Stimulated activated CD4-positive, alpha-beta T cell treated with anti-CD3 and anti-CD28 coated beads, Interleukin-15, amount 100 ng/mL, for 48 hours (primary cell): ENCODE data around the gene STYXL1.
A peak's percentile ranks its signal among the peaks of the same experiment; 100 is the strongest.
"Not testable (repeated sequence)": the region's sequence is repeated elsewhere in the genome, so short reads cannot be mapped to it uniquely, and the experiment has no call there.

Source experiments
- DNase-seq, 2 donors: peaks; one replicate each; pipeline ENCODE4 v3.0.0-alpha.2; 2020; ENCODE audit warnings: low read depth in 2 of 2

STYXL1 gene

DNA sequence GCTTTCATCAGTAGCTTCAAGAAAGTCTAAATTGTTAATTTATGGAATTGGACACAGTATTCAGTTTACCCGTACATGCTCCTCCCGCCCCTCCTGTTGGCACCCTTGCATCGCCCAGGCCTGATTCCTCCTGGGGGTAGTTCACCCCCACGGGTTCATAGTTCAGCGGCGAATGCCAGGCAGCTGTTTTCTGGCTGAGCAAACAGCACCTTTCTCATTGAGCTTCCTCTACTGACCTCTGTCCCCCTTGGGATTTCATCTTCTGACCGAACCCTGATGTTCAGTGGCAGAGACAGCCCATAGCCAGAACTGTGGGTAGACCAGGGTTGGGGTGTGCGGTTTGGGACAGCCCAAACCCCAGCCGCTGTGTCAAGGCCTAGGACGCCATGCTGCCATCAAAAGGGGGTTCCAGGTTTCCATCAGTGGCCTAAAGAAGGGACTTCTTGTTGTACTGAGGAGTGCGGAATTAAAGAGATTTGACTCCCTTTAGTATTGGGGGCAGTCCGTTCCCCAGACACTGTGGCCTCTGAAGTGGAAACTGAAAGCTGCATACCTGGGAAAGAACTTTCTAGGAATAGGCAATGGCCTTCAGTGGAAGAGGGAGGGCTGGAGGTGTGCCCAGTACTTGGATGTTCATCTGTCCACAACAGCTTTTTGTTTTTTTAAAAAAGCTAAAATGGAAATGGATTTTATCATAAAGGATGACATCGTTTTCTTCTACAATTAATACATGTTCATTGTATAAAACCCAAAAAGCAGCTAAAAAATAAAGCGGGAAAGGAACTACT, 19.1 kb upstream of the STYXL1 start:
- DNase-seq: no peak

DNA sequence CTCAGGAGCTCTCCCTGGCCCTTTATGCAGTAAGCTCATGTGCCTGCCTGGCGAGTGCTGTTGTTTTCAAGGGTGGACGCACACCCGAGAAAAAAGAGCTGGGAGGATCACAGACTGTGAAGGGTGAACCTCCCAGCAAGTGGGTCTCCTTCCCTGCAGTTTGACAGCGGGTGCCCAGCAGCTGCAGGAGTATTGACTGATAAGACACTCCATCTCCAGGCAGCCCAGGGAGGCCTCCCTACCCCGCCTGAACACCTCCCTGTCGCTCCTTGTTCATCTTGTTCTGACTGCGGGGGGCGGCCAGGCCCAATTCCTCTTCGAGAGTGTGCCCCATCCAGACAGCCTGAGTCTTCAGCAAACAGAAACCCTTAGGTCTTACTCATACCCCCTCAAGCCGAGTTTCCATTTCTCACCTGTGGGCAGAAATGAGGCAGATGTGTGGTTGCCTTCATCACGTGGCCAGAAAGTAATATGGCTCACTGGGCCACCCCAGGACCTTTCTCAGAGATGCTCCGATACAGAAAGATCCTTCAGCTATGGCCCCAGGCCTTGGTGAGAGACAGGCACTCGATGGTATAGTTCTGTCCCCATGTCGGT, 17.3 kb upstream of the STYXL1 start:
- no peak for DNase-seq

DNA sequence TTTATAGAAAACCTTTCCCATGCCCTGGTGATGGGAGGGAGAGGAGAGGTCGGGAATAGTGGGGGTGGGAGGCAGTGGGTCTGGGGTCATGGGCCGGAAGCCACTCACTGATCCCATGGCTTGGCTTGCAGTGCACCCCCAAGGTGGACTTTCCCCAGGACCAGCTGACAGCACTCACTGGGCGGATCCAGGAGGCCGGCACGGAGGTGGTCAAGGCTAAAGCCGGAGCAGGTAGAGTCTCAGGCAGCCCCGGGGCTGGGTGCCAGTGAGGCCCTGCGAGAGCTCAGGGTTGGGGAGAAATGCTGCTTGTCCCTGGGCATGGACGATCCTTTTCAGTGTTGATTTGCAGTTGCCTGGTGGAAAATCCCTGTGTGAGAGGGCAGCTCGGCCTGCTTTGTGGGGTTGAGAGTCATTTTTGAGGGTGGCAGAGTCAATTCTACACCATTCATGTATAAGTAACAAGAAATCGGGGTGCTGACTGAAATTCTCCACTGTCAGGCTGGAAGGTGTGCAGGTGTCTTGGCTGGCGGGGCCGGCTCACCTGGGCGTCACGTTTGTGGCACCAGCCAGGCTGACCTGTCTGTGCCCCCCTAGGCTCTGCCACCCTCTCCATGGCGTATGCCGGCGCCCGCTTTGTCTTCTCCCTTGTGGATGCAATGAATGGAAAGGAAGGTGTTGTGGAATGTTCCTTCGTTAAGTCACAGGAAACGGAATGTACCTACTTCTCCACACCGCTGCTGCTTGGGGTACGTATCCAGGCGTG, 16.6 kb upstream of the STYXL1 start:
- no peak for DNase-seq

DNA sequence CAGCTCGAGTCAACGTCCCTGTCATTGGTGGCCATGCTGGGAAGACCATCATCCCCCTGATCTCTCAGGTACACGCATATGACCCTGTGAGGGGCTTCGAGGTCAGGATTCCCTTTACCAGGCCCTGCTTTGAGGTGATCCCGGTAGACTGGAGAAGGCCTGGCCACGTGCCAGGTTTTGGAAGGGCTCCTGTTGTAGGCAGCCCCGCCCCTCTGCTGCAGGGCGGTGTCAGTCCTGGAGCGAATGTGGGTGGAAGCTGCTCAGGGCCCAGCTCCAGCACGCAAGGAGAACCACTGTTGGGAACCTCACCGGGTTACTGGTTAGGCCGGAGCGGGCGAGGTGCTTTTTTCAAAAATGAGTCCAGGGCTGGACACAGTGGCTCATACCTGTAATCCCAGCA, 15.7 kb upstream of the STYXL1 start:
- DNase-seq: no peak

DNA sequence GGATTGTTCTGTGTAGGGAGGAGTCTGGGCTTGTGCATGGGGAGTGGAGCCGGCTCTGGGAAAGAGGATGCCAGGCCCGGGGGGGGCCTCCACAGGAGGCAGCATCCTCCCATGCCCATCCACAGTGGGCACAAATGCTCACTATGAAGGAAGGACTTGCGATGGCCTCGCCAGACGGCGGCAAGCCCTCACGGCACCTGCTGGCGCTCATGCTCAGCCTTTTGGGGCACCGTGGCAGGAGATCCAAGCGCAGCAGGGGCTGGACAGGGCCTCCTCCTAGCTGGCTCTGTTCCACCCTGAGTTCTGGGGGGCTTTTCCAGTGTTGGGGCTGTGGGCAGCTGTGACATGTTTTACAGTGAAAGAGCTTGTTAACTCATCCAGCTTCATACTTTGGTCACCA, 15.3 kb upstream of the STYXL1 start:
- DNase-seq: no peak

DNA sequence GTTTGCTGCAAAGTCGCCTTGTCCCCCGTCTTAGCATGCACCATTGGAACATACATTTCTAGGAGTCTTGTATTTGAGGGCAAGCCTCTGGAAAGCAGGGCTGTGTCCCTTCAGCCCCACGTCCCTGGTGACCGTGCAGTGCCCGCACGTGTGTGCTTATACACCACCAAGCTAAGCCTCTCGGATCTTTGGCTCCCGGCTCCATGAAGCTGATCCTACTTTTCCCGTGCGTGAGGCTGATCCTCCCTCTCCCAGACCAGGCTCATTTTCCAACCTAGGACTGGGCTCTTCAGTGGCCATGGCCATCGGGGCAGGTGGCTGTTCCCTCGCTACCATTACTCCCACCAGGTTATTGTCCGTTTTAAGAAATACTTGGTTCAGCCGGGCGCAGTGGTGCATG, 14.5 kb upstream of the STYXL1 start:
- DNase-seq: no peak

DNA sequence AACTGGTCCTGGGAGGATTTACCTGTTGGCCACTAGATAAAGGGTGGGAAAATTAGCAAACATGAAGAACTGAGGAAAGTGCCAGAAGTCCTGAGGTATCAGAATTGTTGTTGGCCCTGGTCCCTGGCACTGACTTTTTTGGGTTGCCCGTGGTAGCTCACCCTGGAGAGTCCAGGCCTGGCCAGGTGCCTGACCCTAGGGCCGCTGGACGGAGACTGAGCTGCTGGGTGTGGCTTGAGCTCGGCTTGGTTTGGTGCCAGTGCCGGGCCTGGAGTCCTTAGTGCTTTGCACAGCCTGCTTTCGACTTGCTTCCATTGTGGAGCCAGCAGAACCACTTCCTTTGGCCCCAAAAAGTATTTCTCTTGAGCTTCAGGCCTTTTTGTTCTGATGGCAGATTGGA, 13.0 kb upstream of the STYXL1 start:
- no peak for DNase-seq

DNA sequence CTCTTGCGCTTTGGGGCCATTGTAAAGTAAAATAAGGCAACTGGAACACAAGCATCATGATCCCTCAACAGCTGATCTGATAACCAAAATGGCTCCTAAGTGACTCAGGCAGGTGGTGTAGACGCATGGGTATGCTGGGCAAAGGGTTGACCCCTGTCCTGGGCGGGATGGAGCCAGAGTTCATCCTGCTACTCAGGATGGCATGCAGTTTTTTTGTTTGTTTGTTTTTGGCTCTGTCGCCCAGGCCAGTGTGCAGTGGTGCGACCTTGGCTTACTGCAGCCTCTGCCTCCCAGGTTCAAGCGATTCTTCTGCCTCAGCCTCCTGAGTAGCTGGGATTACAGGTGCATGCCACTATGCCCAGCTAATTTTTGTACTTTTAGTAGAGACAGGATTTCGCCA, 10.9 kb upstream of the STYXL1 start:
- not testable (repeated sequence) for DNase-seq

DNA sequence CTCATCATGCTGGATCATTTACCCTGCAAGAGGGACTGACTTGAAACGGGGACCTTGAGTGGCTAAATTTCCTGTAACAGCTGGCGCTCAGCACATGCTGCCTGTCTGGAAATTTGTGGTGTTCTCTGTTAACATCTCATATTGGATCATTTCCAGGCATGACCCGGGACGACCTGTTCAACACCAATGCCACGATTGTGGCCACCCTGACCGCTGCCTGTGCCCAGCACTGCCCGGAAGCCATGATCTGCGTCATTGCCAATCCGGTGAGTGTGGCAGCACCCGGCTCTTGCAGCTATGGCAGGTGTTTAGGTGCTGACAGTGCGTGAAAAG, 10.0 kb upstream of the STYXL1 start:
- DNase-seq: no peak

DNA sequence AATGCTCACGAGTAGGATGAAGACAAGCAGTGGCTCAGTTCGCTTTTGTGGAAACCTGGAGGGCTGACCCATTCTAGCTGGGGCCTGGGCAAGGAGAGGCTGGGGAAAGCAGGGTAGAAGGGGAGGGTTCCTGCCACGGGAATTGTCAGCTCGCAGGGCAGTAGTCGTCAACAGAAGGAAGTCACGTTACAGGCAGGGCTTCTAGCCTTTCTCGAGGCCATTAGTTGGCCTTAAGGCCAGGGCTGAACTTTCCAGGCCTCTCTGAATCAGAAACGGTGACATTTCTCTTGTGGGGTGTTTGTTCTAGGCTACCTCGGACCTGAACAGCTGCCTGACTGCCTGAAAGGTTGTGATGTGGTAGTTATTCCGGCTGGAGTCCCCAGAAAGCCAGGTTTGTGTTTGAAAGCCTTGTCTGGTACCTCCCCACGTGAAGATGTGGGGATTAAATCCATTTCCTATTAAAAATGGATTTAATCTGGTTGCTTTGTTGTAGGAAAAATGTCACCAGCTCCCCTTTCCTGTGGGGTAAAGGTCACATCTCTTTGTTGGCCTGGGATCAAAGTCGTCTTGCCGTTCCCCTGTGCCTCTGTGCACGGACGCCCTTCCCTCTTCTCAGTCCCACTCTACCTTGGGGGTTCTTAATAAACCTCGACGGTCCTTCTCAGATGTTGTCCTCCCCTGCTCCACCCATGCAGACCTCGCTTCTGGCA, 9.5 kb upstream of the STYXL1 start:
- DNase-seq: no peak

DNA sequence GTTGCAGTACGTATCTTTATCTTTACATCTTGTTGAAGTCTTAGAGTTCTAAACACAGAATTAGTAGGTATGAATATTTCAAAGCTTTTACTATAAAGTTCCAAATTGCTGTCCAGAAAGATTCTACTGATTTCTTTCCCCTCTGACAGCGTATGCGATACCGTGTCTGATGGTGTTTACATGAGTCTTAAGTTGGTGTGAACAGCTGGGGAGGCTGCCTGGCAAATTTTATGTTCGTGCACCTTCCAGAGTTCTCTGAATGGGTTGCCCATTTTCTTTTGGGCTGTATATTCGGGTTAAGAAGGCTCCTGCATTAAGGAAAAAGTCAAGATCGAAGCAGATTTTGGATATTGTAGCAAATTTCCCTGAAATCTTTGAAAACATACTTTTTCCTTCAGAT, 8.4 kb upstream of the STYXL1 start:
- DNase-seq: no peak

DNA sequence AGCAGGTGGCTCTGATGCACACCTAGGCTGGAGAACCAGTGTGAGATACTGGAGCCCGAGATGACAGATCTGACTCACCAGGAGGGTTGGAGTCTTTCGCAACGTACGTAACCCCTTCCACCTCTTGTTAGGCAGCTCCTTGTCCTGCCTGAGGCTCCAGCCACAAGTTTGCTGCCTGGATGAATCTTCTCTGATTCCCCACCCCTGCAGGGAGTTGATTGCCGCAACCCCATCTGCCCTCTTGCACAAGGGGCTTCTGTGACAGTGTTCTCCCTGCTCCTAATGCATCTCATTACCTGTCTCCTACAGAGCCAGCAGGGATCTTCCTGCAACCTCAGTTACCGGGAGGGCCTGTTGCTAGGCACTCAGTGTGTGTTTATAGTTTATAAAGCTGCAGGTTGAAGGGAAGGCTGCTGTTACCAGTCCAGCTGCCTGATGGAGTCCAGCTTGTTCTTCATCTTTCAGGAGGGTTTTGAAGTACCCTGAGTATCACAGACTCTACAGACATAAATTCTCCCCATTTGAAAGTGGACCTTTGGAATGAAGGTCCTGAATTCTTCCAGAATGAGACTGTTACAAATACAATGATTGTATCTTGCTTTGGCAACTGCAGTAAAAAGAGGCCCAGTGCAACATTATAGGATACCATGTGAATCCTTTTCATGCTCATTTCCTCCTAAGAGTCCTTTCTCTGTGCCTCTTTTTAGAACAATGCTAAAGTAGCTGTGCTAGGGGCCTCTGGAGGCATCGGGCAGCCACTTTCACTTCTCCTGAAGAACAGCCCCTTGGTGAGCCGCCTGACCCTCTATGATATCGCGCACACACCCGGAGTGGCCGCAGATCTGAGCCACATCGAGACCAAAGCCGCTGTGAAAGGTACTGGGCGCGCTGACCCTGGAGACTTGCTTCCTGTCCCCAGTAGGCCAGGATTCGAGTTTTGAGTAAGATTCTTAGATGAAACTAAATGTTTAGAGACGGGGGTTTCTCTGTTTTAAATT, 6.6 kb upstream of the STYXL1 start:
- no peak for DNase-seq

DNA sequence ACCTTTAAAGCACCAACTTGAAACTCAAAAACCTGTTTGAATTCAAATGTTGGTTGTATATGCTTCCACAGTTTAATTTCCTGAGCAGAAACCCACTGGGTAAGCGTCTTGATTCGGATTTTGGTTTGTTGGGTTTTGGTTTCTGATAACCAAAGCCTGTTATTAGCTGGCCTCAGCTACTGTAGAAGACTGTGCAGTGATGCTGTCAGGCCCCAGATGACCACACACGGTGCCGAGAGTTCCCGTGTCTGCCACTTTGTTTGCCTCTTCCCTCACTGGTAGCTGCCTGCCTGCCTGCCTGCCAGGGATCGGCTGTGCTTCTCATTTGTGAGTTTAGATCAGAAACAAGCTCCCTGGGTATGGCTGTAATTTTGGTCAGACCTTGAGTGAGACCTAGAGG, 5.7 kb upstream of the STYXL1 start:
- DNase-seq: no peak

DNA sequence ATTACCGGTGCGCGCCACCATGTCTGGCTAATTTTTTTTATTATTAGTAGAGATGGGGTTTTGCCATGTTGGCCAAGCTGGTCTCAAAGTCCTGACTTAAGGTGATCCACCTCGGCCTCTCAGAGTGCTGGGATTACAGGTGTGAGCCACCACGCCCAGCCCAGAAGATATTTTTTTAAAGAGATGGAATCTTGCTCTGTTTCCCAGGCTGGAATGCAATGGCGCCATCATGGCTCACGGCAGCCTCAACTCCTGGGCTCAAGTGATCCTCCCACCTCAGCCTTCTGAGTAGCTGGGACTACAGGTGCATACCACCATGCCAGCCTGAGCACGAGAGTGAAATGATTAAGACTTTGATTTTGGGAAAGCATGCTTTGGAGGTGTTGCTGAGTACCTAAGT, 4.9 kb upstream of the STYXL1 start:
- not testable (repeated sequence) for DNase-seq

DNA sequence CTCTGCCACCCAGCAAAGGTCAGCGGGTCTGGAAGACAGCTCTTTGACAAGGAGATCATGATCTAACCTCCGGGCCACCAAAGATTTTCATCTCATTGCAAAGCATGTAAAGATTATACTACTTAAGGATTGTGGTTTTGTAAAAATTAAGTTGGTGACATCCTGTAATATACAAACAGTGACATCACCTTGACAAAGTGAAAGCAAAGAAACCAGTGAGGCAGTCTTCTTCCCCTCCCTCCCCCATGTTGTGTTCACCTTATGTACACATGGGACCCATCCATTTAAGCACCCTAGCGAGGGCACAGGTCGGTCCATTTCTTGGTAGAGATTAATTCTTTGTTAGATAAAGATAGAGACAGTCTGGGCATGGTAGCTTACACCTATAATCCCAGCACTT, 4.0 kb upstream of the STYXL1 start:
- no peak for DNase-seq

DNA sequence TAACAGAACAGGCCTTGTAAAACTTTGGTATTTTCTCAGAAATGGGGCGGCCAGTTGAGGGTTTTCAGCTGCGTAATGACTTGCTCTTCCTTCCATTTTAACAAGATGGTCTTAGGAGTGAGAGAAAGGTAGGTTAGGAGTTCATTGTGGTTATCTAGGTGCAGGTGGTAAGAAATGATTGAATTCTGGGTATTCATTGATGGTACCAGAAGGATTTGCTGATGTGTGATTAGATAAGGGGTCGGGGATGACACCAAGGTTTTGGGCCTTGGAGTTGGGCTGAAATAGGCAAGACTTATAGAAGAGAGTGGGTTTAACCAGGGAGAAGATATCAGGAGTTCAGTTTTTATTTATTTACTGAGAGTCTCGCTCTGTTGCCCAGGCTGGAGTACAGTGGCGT, 2.7 kb upstream of the STYXL1 start:
- no peak for DNase-seq

DNA sequence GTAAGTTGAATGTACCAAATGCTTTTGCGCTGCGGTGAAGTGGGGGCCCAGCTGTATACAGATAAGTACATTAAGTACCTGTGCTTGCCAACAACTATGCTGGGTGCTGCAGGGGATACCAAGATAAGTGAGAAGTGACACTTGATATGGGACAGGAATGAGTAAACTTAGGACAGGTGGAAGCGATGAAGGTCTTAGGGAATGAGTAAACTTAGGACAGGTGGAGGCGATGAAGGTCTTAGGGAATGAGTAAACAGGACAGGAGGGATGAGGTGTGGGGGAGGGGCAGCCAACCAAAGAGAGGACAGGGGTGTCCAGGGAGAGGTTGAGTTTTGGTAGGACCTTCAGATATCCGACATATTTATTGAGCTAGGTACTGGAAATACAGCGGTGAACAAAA, 1.5 kb upstream of the STYXL1 start:
- no peak for DNase-seq

DNA sequence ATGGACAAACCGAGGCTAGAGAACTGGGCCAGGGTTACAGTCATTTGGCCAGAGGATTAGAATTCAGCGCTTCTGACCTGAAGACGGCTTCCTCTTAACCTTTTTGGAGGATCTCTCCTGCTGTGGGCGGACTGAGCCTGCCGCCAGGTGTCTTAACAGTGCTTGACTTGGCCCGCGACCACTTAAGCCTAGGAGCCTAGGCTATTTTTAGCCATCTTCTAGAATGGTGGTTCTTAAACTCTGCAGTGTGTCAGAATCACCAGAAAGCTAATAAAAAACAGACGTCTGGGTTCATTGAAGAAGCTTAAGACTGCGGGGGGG, 828 bp upstream of the STYXL1 start:
- peak in 1 of 2 donors; percentile 4 for DNase-seq

DNA sequence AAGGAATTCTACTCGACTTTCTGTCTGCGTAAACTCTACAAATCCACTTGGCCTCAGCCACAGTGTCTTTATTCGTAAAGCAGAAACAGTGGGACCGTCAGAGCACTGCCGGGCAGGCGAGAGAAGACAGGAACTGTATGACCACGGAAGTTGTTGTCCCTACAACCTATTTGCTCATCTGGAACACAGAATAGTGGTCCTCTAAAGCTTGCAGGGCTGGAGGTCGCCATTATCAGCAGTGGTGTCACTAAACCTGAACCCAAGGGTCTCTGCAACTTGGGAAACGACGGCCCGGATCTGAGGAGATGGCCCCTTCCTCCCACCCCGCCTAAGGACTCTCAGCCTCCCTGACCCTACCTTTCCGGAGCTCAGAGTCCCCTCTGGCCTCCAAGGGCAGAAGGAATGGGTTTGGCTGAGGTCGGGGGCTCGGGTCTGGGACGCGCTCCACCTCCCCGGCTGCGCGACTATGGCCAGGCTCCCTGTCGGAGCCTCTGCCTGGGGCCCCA, 442 bp downstream of the STYXL1 start:
- no peak for DNase-seq

DNA sequence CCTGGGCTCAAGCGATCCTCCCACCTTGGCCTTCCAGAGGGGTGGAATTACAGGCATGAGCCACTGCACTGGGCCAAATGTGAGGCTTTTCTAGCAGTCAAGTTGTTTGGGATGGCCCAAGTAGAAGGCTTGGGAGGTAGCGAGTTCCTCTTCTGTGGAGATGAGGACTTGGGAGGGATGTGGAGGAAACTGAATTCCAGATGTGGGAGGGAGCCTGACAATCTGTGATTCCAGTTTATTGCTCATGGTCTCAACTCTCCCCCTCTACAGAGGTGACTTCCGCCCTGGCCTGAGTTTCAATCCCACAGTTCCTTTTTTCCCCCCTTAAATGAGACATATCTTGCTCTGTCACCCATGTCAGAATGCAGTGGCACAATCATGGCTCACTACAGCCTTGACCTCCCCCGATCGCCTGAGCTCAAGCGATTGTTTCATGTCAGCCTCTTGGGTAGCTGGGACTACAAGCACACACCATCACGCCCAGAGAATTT, 3.4 kb downstream of the STYXL1 start:
- DNase-seq: no peak

DNA sequence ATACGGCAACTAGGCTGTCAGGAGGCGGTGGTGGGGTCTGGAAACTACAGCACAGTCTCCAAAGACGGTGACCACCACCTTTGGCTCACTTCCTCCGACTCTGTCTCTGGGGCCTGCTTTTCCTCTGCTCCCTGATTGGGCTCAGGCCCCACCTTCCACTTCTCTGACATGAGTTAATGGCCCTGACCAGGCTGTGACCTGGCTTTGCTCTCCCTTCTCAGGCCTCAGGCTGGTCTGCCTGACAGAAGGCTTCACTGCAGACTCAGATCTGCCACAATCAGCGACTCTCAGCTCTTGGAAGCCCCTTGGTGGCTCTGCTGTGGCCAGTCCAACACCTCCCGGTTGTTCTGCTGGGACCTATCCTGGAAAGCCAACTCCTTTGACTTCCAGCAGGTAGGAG, 7.7 kb downstream of the STYXL1 start:
- DNase-seq: no peak
